ENCODE results near the gene C3orf33. TPM values are rescaled to one million over a fixed set of nuclear protein-coding genes. Genes with fewer than 3 reads are reported as not detected.
A peak's percentile ranks its signal among the peaks of the same experiment; 100 is the strongest.

C3orf33 gene
- total and polyA plus RNA-seq, 2 of the 13 experiments (the other 11 are each of a cell fraction or from before 2014, with no cell fraction given): 9.2 to 12.6 TPM

DNA sequence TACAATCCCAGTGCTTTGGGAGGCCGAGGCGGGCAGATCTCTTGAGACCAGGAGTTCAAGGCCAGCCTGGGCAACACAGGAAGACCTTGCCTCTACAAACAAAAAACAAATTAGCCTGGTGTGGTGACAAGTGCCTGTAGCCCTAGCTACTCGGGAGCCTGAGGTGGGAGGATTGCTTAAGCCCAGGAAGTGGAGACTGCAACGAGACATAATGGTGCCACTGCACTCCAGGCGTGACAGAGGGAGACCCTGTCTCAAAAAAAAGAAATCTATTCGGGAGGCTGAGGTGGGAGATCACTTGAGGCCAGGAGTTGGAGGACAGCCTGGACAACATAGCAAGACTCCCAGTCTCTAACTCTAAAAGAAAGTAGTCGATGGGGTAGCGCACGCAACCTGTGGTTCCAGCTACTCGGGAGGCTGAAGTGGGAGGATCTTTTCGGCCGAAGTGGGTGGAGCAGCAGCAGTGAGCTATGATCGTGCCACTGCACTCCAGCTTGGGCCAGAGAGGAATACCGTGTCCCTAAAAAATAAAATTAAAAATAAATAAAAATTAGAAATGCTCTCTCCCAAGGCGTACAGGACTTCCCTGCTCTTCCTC, 775 bp downstream of the C3orf33 start:
- no TSS peak for BruUV-seq (replicated peaks)
- H3K36me3 ChIP-seq (replicated peaks in 1 of 2; ENCODE audit: control insufficient read depth in 1 of 2, insufficient read depth in 2 of 2, low read length in 2 of 2): peaks cover 0 to under 1% of the 10 kb centered on the region in 2 experiments; a peak in 2 of 5 replicates
- FAIRE-seq (peak; percentile 86), DNase-seq (ENCODE audit: low spot score) (peak; percentile 75), ATAC-seq (peak; percentile 77)
- H2AFZ ChIP-seq (ENCODE audit: low read length): no peak overlapping the region
- intact Hi-C loops (cut with micrococcal nuclease; ENCODE audit: unreplicated experiment) (no loop called here), in situ Hi-C loops (cut with HindIII; ENCODE audit: extremely low pct_ligation_motif_present, low pct_unique_long_range_greater_than_20kb) (loop anchor here (5.0 kb wide), 1 partner anchor 57 kb away; no protein-coding TSS in a partner anchor)
- CTCF ChIA-PET (ENCODE audit: low intra/inter-chr PET ratio, low total read pairs): interaction anchor here (1.2 kb wide), 1 partner anchor 65 kb away, joined by 3 read pairs; the partner anchor contains the start of gene GMPS
- WGBS (ENCODE audit: low lambda C conversion rate): 5% methylated on average over 14 of the region's 15 CpGs
- H3K9ac ChIP-seq (ENCODE audit: insufficient read depth, low read depth, low read length): peak overlapping the region; percentile 92
- peak overlapping the region; percentile 89 for H3K27ac ChIP-seq (ENCODE audit: extremely low read length, insufficient read depth, low read length)
- H3K27me3 ChIP-seq (ENCODE audit: control insufficient read depth in 1 of 2, insufficient read depth in 2 of 2, low read length in 2 of 2): no peaks in the 10 kb centered on the region
- POLR2A ChIA-PET: interaction anchor here (0.6 to 2.4 kb wide), 17 partner anchors 9 to 1283 kb away, joined by 3 to 38 read pairs (median 4); partner anchors contain the start of genes GMPS, PLCH1 and SLC33A1
- H3K4me2 ChIP-seq (ENCODE audit: low read depth, low read length): peak overlapping the region; percentile 94
- no peaks in the 10 kb centered on the region for H3K9me3 ChIP-seq (ENCODE audit: low read length)
- no peaks in the 10 kb centered on the region for H4K20me1 ChIP-seq (ENCODE audit: insufficient read depth, low read length)
- peak overlapping the region; percentile 87 to 95 (median 94) for H3K4me3 ChIP-seq (replicated peaks in 1 of 3; ENCODE audit: insufficient read depth in 1 of 3, low read depth in 2 of 3, low read length in 3 of 3)
- no peaks in the 10 kb centered on the region for H3K79me2 ChIP-seq (ENCODE audit: insufficient read depth, low read length)
- peaks cover 18% of the 10 kb centered on the region for H3K4me1 ChIP-seq (ENCODE audit: insufficient read depth, low read length)
- TF ChIP-seq GATAD2A (CRISPR knock-in tag; IDR thresholded peaks at IDR 0.05): peak; percentile 53; the same call in 1 of the 2 replicates
- TF ChIP-seq SP140L (CRISPR knock-in tag; IDR thresholded peaks at IDR 0.05; ENCODE audit: borderline replicate concordance): 0 out of 2 replicates have a peak, but pooled peaks have one; percentile 21
- 0 out of 2 replicates have a peak, but pooled peaks have one; percentile 40 for TF ChIP-seq RFXAP (CRISPR knock-in tag; IDR thresholded peaks at IDR 0.05; ENCODE audit: borderline replicate concordance)
- TF ChIP-seq, protein P1, sequence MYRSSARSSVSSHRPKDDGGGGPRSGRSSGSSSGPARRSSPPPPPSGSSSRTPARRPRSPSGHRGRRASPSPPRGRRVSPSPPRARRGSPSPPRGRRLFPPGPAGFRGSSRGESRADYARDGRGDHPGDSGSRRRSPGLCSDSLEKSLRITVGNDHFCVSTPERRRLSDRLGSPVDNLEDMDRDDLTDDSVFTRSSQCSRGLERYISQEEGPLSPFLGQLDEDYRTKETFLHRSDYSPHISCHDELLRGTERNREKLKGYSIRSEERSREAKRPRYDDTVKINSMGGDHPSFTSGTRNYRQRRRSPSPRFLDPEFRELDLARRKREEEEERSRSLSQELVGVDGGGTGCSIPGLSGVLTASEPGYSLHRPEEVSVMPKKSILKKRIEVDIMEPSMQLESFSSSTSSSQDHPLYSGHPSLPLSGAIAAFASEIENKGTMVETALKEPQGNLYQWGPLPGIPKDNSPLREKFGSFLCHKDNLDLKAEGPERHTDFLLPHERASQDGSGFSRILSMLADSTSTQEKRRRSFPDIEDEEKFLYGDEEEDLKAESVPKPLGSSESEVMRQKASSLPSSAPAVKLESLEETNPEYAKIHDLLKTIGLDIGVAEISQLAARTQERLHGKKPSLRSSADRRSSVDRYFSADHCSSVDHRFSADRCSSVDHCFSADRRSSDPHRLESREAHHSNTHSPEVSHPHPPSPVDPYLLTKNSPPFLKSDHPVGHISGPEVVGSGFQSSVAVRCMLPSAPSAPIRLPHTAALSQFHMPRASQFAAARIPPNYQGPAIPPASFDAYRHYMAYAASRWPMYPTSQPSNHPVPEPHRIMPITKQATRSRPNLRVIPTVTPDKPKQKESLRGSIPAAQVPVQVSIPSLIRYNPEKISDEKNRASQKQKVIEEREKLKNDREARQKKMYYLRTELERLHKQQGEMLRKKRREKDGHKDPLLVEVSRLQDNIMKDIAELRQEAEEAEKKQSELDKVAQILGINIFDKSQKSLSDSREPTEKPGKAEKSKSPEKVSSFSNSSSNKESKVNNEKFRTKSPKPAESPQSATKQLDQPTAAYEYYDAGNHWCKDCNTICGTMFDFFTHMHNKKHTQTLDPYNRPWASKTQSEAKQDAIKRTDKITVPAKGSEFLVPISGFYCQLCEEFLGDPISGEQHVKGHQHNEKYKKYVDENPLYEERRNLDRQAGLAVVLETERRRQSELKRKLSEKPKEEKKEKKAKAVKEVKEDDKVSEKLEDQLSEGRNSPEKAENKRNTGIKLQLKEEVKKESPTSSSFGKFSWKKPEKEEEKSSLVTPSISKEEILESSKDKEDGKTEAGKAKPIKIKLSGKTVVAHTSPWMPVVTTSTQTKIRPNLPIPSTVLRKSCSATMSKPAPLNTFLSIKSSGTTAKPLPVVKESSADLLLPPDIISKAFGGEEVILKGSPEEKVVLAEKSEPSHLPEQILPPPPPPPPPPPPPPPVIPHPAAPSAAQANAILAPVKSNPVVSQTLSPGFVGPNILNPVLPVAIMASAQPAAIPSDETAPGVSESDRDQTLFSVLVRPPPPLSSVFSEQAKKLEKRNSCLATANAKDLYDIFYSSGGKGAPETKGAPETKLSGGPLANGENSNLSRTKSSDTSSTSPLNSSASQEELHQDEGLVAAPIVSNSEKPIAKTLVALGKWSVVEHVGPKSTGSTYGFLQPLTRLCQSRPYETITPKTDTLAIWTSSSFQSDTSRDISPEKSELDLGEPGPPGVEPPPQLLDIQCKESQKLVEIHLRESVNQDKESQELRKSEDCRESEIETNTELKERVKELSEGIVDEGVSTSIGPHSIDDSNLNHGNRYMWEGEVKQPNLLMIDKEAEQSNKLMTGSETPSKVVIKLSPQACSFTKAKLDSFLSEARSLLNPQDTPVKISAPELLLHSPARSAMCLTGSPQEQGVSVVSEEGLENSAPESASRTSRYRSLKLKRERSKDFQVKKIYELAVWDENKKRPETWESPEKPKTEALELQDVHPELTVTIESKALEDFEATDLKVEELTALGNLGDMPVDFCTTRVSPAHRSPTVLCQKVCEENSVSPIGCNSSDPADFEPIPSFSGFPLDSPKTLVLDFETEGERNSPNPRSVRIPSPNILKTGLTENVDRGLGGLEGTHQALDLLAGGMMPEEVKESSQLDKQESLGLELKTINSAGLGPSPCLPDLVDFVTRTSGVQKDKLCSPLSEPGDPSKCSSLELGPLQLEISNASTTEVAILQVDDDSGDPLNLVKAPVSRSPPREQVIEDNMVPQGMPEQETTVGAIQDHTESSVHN (CRISPR knock-in tag; IDR thresholded peaks at IDR 0.05): no peak
- 0 out of 2 replicates have a peak, but pooled peaks have one; percentile 23 for TF ChIP-seq TEAD2 (CRISPR knock-in tag; IDR thresholded peaks at IDR 0.05)
- TF ChIP-seq TEAD3 (CRISPR knock-in tag; optimal IDR thresholded peaks at IDR 0.05; ENCODE audit: borderline replicate concordance): peak; percentile 10
- TF ChIP-seq ZMYM2 (CRISPR knock-in tag; IDR thresholded peaks at IDR 0.05): peak; percentile 56
- 0 out of 2 replicates have a peak, but pooled peaks have one; percentile 9 for TF ChIP-seq CCDC6 (CRISPR knock-in tag; IDR thresholded peaks at IDR 0.05)
- 0 out of 2 replicates have a peak, but pooled peaks have one; percentile 27 for TF ChIP-seq FOXJ3 (CRISPR knock-in tag; IDR thresholded peaks at IDR 0.05; ENCODE audit: borderline replicate concordance)
- 0 out of 2 replicates have a peak, but pooled peaks have one; percentile 6 for TF ChIP-seq KDM6A (CRISPR knock-in tag; IDR thresholded peaks at IDR 0.05; ENCODE audit: low read depth)
- TF ChIP-seq TBP (CRISPR knock-in tag; IDR thresholded peaks at IDR 0.05): no peak
- 0 out of 2 replicates have a peak, but pooled peaks have one; percentile 20 for TF ChIP-seq KDM2A (CRISPR knock-in tag; IDR thresholded peaks at IDR 0.05; ENCODE audit: borderline replicate concordance, low read depth)
- peak; percentile 46; the same call in 1 of the 2 replicates for TF ChIP-seq GABPB1 (CRISPR knock-in tag; IDR thresholded peaks at IDR 0.05)
- 0 out of 2 replicates have a peak, but pooled peaks have one; percentile 14 for TF ChIP-seq RXRB (CRISPR knock-in tag; IDR thresholded peaks at IDR 0.05; ENCODE audit: borderline replicate concordance)
- TF ChIP-seq MED1 (CRISPR knock-in tag; IDR thresholded peaks at IDR 0.05): peak; percentile 53
- TF ChIP-seq SP5 (CRISPR knock-in tag; IDR thresholded peaks at IDR 0.05; ENCODE audit: borderline replicate concordance, low read depth): no peak
- peak; percentile 51; the same call in 1 of the 2 replicates for TF ChIP-seq CEBPB (IDR thresholded peaks at IDR 0.05; ENCODE audit: borderline replicate concordance, low read depth, low read length)

Measured in HepG2 (cell line).